ENCODE data around the gene GRIP2.

DNA sequence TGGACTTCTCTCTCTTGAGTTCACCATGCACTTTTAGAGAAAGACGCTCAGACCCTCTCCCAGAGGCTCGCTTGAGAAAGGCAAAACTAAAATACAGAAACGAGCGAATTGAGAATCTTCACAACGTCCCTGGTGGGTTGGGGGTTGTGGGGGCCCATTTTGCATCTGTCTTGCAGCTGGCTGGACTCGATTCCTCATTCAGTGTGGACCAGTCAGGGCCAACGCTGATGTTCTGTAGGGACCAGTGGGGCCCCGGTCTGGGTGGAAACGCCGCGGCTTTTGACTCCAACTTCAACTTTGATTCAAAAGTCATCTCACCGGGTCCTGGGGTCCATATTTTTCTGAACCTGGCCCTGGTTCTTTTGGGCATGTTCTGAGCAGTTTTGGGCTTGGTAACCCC is 69.7 kb downstream of the GRIP2 start:
- TF ChIP-seq CTCF (optimal IDR thresholded peaks at IDR 0.05 in 1 of 3, IDR thresholded peaks at IDR 0.05 in 1 of 3, conservative IDR thresholded peaks at IDR 0.05 in 1 of 3; ENCODE audit: extremely low read depth in 1 of 3, insufficient read depth in 2 of 3, low read length in 3 of 3) (no peak), EZH2 (IDR thresholded peaks at IDR 0.05; ENCODE audit: low read length) (no peak)
